WERI-Rb-1 (cell line): ENCODE results near the gene CAPS.

Experiments
- DNase-seq: peaks from one replicate; pipeline ENCODE4 v3.0.0-alpha.2; 2020
- H3K27ac ChIP-seq: fragments of 250-450 bp; sonication (Bioruptor Pico); 2 replicates; pipeline ENCODE4 v1.5.1; 2020; ENCODE audit warnings: mild to moderate bottlenecking, moderate library complexity
- H3K27me3 ChIP-seq: fragments of 250-450 bp; sonication (Bioruptor Pico); 2 replicates; pipeline ENCODE4 v1.5.1; 2021; ENCODE audit warnings: mild to moderate bottlenecking, low read depth, moderate library complexity; ENCODE audit not compliant: insufficient read depth, severe bottlenecking
- H3K36me3 ChIP-seq: fragments of 250-450 bp; sonication (Bioruptor Pico); 2 replicates; pipeline ENCODE4 v1.5.1; 2020; ENCODE audit warnings: mild to moderate bottlenecking, moderate library complexity
- H3K4me3 ChIP-seq: 2 replicates; pipeline ENCODE4 v1.5.1; 2011; ENCODE audit warnings: low read depth, mild to moderate bottlenecking, control low read depth, low read length
- H3K9me3 ChIP-seq: fragments of 250-450 bp; sonication (Bioruptor Pico); 2 replicates; pipeline ENCODE4 v1.5.1; 2021; ENCODE audit warnings: mild to moderate bottlenecking, moderate library complexity; ENCODE audit not compliant: severe bottlenecking
- TF ChIP-seq, protein P1 (sequence below): IDR thresholded peaks from 2 replicates; pipeline ENCODE4 v1.5.1; 2011; ENCODE audit warnings: low read depth, mild to moderate bottlenecking, control low read depth, inconsistent platforms, low read length

Gene CAPS

DNA sequence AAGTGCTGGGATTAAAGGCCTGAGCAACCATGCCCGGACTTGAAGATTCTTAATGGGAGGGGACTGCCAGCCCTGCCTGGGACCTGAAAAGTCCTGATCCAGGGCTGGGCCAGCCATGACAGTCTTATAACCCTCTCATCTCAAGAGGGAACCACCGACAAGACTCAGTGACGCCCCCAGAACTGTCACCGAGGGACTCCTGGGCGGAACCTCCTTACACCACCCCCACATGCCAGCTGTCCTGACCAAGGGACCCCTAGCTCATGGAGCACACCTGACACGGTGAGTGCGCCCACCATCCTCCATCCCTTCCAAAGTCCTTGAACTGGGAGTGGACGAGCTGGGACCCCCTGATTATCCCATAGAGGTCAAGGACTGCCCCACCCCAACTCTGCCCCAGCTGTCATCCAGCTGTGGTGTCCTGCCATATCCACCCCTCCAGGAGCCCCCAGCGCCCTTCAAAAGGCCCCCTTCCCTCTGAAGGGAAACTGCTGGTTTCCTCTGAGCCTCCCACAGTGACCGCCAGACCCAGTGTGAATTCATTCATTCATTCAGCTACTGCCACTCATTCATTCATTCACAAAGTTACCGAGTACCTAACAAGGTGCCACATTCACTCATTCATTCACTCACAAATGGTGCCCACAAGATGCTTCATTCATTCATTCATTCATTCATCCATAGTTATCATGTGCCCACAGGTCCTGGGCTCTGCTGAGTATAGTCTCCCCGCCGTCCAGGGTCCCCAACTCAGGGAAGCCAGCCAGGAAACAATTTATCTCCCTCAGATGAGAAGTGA is 14.1 kb upstream of the CAPS start:
- H3K36me3 ChIP-seq = peaks cover 40% of the 10 kb centered on the region
- no peak for DNase-seq

DNA sequence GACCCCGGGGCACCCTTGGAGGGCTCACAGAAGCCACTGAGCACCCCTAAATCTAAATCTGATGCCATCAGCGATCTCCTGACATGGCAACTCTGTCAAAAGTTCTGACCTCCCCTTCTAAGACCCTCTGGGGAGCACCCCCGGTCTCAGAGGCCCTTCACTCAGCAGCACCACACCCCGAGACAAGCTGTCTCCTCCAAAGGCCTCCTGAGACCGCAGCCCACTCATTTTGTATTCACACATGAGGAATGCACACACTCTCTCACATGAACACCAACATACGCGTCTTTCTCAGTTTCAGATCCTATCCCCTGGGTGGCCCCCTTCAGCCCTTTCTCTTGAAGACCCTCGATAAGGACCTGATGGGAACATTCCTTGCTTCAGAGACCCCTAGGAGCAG is 13.1 kb upstream of the CAPS start:
- Histone ChIP-seq H3K27ac (no peak overlapping the region), H3K9me3 (no peaks in the 10 kb centered on the region), H3K27me3 (no peaks in the 10 kb centered on the region), H3K4me3 (no peak overlapping the region), H3K36me3 (peaks cover 29% of the 10 kb centered on the region)
- TF ChIP-seq, protein P1, sequence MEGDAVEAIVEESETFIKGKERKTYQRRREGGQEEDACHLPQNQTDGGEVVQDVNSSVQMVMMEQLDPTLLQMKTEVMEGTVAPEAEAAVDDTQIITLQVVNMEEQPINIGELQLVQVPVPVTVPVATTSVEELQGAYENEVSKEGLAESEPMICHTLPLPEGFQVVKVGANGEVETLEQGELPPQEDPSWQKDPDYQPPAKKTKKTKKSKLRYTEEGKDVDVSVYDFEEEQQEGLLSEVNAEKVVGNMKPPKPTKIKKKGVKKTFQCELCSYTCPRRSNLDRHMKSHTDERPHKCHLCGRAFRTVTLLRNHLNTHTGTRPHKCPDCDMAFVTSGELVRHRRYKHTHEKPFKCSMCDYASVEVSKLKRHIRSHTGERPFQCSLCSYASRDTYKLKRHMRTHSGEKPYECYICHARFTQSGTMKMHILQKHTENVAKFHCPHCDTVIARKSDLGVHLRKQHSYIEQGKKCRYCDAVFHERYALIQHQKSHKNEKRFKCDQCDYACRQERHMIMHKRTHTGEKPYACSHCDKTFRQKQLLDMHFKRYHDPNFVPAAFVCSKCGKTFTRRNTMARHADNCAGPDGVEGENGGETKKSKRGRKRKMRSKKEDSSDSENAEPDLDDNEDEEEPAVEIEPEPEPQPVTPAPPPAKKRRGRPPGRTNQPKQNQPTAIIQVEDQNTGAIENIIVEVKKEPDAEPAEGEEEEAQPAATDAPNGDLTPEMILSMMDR = no peak
- no peak for DNase-seq

More for the DNA sequence above, 14.1 kb upstream of the CAPS start:
- H3K27me3 ChIP-seq = no peaks in the 10 kb centered on the region
- TF ChIP-seq, protein P1 = no peak
- H3K27ac ChIP-seq = no peak overlapping the region
- no peaks in the 10 kb centered on the region for H3K9me3 ChIP-seq
- H3K4me3 ChIP-seq = no peak overlapping the region

DNA sequence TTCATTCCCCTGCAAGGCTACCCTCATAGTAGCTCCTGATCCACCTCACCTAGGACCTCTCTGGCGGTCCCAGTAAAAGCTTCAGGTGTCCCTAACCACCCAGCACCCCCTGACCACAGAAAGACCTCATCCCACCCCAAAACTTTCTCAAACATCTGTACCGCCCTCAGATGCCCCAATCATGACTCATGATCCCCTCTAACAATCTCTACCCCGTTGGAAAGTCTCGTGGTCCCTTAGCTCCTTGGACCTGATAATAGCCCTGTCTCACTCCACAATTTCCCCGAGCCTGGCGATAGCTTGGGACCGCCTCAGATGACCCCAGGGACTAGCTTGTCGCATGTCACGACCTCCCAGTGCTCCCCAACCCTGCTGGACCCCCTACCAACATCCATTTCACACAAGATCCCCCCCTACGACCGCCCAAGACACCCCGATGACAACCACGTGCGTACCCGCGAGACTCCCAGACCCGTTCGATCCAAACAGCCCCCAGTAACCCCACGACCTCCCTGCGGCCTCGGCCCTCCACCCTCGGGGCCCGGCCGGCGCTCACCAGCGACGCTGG is 10.9 kb upstream of the CAPS start:
- no peak for DNase-seq
- Histone ChIP-seq H3K4me3 (peak overlapping the region; percentile 100), H3K9me3 (no peaks in the 10 kb centered on the region), H3K27me3 (no peaks in the 10 kb centered on the region), H3K36me3 (peaks cover 26% of the 10 kb centered on the region), H3K27ac (peak overlapping the region; percentile 92)
- TF ChIP-seq, protein P1 = no peak

DNA sequence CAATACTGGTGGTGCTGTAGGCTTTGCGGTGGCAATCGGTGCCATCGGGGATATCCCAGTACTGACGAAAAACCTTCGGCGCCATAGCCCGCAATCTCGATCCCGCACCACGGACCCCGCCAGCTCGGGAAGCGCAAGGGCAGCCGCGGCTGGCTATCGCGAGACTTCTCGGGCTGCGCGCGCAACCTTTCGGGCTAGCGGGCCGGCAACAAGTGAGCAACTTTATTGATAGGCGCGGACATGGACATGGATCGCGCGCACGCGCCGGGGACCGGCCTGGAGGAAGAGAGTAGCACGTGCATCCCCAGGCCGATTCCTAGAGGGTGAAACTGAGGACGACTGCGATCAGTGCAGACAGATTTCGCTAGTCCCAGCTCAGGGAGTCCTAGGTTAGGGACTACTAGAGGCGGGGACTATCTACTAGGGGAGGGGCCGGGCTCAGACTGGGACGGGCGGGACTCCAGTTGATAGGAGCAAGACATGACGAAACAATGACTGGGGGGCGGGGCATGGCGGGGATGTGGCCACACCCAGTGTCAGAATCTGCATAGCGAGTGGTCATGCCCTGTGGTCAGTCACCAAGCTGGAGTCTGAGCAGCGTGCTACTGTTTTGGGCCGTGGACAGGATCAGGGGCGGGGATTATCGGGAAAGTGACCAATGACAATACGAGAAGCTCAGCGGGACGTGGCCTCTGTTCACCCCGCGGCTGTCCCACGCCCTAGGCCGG is 10.3 kb upstream of the CAPS start, which contains the start of gene NDUFA11:
Gene NDUFA11 (minus strand): TSS at position 167 of the 728 bp plus-strand sequence. CDS start 82 bp downstream, at position 85.
- Histone ChIP-seq H3K36me3 (peaks cover 26% of the 10 kb centered on the region), H3K27me3 (no peaks in the 10 kb centered on the region), H3K27ac (peak within 1 kb of the TSS; percentile 92), H3K9me3 (no peaks in the 10 kb centered on the region), H3K4me3 (peak within 1 kb of the TSS; percentile 100)
- peak; percentile 97 for DNase-seq
- TF ChIP-seq, protein P1 = no peak

DNA sequence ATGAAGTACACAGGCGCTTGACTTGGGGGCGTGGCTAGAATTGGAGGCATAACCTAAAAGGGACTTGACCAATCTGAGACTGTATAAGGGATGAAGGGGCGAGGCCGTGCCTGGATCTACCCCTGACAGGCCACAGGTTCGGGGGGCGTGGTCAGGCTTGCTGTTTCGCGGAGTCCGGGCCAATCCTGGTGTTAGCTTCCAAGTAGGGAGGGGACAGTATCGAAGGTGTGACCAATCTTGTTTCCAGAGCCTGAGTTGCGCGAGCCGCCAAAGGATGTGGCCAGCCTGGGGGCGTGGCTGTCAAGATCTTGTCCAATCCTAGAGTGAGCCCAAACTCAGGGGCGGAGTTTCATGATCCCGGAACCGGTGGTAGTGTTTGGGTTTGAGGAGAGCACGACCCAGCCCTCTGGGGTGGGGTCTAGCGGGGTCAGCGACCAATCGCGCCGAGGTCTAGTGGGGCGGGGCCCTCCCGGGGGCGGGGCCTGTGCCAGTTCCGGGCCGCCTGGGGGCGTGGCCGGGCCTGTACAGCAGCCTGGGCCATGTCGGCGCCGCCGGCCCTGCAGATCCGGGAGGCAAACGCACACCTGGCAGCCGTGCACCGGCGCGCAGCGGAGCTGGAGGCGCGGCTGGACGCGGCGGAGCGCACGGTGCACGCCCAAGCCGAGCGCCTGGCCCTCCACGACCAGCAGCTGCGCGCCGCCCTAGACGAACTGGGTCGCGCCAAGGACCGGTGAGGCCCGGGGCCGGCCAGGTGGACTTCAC is 9.5 kb upstream of the CAPS start, which contains the start of gene VMAC:
Gene VMAC (plus strand): TSS at position 521 of the 762 bp plus-strand sequence. CDS start 19 bp downstream, at position 540.
- H3K4me3 ChIP-seq = peak within 1 kb of the TSS; percentile 100
- no peaks in the 10 kb centered on the region for H3K27me3 ChIP-seq
- H3K27ac ChIP-seq = peak within 1 kb of the TSS; percentile 92
- TF ChIP-seq, protein P1 = no peak
- peaks cover 26% of the 10 kb centered on the region for H3K36me3 ChIP-seq
- no peaks in the 10 kb centered on the region for H3K9me3 ChIP-seq
- DNase-seq = peak; percentile 100
